ENCODE data around the gene ACYP1. TPM values are rescaled to one million over a fixed set of nuclear protein-coding genes. Genes with fewer than 3 reads are reported as not detected.
A peak's percentile ranks its signal among the peaks of the same experiment; 100 is the strongest.

ACYP1 gene
- total and polyA plus RNA-seq, 9 of the 15 experiments (the other 6 are each of a cell fraction or from before 2014, with no cell fraction given): 19.9 to 113 (median 52.3) TPM

DNA sequence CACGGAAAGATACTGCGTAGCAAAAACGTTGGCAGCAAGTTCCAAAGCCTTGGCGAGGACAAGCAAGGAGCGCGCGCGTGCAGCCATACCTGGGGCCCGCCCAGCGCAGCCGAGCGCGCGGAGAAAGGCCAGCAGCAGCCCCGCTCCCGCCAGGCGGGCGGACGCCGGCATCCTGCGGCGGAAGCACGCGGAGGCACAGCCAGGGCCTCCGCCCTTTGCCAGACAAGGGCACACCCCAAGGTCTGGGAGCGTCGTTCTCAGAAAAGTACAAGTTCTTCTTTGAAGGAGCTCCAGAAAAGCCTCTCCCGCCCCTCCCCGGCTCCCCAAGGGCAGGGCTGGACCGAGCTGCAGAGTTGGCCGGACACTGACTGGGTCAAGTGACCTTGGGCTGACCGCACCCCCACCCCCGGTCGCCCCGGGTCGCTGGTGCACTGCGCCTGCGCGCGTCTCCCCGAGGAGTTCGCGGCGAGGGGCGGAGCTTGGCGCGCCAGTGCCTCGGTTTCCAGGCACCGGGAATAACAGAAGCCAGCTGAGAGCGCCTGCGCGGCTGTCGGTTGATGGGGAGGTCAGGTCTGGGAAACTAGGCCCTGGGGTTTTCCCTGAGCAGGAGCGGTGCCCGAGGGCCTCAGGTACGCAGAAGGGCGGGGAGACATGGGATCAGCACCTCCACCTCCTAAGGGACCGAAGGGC is 5.4 kb upstream of the ACYP1 start, which contains the start of gene ZC2HC1C (continued):
- TF ChIP-seq, protein P1, sequence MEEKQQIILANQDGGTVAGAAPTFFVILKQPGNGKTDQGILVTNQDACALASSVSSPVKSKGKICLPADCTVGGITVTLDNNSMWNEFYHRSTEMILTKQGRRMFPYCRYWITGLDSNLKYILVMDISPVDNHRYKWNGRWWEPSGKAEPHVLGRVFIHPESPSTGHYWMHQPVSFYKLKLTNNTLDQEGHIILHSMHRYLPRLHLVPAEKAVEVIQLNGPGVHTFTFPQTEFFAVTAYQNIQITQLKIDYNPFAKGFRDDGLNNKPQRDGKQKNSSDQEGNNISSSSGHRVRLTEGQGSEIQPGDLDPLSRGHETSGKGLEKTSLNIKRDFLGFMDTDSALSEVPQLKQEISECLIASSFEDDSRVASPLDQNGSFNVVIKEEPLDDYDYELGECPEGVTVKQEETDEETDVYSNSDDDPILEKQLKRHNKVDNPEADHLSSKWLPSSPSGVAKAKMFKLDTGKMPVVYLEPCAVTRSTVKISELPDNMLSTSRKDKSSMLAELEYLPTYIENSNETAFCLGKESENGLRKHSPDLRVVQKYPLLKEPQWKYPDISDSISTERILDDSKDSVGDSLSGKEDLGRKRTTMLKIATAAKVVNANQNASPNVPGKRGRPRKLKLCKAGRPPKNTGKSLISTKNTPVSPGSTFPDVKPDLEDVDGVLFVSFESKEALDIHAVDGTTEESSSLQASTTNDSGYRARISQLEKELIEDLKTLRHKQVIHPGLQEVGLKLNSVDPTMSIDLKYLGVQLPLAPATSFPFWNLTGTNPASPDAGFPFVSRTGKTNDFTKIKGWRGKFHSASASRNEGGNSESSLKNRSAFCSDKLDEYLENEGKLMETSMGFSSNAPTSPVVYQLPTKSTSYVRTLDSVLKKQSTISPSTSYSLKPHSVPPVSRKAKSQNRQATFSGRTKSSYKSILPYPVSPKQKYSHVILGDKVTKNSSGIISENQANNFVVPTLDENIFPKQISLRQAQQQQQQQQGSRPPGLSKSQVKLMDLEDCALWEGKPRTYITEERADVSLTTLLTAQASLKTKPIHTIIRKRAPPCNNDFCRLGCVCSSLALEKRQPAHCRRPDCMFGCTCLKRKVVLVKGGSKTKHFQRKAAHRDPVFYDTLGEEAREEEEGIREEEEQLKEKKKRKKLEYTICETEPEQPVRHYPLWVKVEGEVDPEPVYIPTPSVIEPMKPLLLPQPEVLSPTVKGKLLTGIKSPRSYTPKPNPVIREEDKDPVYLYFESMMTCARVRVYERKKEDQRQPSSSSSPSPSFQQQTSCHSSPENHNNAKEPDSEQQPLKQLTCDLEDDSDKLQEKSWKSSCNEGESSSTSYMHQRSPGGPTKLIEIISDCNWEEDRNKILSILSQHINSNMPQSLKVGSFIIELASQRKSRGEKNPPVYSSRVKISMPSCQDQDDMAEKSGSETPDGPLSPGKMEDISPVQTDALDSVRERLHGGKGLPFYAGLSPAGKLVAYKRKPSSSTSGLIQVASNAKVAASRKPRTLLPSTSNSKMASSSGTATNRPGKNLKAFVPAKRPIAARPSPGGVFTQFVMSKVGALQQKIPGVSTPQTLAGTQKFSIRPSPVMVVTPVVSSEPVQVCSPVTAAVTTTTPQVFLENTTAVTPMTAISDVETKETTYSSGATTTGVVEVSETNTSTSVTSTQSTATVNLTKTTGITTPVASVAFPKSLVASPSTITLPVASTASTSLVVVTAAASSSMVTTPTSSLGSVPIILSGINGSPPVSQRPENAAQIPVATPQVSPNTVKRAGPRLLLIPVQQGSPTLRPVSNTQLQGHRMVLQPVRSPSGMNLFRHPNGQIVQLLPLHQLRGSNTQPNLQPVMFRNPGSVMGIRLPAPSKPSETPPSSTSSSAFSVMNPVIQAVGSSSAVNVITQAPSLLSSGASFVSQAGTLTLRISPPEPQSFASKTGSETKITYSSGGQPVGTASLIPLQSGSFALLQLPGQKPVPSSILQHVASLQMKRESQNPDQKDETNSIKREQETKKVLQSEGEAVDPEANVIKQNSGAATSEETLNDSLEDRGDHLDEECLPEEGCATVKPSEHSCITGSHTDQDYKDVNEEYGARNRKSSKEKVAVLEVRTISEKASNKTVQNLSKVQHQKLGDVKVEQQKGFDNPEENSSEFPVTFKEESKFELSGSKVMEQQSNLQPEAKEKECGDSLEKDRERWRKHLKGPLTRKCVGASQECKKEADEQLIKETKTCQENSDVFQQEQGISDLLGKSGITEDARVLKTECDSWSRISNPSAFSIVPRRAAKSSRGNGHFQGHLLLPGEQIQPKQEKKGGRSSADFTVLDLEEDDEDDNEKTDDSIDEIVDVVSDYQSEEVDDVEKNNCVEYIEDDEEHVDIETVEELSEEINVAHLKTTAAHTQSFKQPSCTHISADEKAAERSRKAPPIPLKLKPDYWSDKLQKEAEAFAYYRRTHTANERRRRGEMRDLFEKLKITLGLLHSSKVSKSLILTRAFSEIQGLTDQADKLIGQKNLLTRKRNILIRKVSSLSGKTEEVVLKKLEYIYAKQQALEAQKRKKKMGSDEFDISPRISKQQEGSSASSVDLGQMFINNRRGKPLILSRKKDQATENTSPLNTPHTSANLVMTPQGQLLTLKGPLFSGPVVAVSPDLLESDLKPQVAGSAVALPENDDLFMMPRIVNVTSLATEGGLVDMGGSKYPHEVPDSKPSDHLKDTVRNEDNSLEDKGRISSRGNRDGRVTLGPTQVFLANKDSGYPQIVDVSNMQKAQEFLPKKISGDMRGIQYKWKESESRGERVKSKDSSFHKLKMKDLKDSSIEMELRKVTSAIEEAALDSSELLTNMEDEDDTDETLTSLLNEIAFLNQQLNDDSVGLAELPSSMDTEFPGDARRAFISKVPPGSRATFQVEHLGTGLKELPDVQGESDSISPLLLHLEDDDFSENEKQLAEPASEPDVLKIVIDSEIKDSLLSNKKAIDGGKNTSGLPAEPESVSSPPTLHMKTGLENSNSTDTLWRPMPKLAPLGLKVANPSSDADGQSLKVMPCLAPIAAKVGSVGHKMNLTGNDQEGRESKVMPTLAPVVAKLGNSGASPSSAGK (IDR thresholded peaks at IDR 0.05): peak; percentile 89
- no peak for TF ChIP-seq ZNF140 (CRISPR knock-in tag; IDR thresholded peaks at IDR 0.05)
- TF ChIP-seq ZNF239 (CRISPR knock-in tag; IDR thresholded peaks at IDR 0.05): no peak
- TF ChIP-seq, protein P2, sequence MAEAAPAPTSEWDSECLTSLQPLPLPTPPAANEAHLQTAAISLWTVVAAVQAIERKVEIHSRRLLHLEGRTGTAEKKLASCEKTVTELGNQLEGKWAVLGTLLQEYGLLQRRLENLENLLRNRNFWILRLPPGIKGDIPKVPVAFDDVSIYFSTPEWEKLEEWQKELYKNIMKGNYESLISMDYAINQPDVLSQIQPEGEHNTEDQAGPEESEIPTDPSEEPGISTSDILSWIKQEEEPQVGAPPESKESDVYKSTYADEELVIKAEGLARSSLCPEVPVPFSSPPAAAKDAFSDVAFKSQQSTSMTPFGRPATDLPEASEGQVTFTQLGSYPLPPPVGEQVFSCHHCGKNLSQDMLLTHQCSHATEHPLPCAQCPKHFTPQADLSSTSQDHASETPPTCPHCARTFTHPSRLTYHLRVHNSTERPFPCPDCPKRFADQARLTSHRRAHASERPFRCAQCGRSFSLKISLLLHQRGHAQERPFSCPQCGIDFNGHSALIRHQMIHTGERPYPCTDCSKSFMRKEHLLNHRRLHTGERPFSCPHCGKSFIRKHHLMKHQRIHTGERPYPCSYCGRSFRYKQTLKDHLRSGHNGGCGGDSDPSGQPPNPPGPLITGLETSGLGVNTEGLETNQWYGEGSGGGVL (CRISPR knock-in tag; IDR thresholded peaks at IDR 0.05): no peak
- no peak for TF ChIP-seq YBX1 (IDR thresholded peaks at IDR 0.05)
- no peak for TF ChIP-seq POLR2AphosphoS2 (IDR thresholded peaks at IDR 0.05; ENCODE audit: low read length)
- TF ChIP-seq NR4A1 (CRISPR knock-in tag; IDR thresholded peaks at IDR 0.05): no peak
- no peak for TF ChIP-seq NR4A1 (tag; IDR thresholded peaks at IDR 0.05)
- no peak for TF ChIP-seq ZFPM2 (CRISPR knock-in tag; IDR thresholded peaks at IDR 0.05)
- no peak for TF ChIP-seq CBX2 (IDR thresholded peaks at IDR 0.05; ENCODE audit: insufficient read depth, low read length, poor library complexity, severe bottlenecking)
- no peak for TF ChIP-seq KDM4B (IDR thresholded peaks at IDR 0.05; ENCODE audit: borderline replicate concordance in 2 of 2, low read depth in 1 of 2)
- TF ChIP-seq KLF6 (CRISPR knock-in tag; IDR thresholded peaks at IDR 0.05; ENCODE audit: borderline replicate concordance): peak; percentile 45; the same call in 1 of the 2 replicates
- TF ChIP-seq, protein P3, sequence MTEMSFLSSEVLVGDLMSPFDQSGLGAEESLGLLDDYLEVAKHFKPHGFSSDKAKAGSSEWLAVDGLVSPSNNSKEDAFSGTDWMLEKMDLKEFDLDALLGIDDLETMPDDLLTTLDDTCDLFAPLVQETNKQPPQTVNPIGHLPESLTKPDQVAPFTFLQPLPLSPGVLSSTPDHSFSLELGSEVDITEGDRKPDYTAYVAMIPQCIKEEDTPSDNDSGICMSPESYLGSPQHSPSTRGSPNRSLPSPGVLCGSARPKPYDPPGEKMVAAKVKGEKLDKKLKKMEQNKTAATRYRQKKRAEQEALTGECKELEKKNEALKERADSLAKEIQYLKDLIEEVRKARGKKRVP (CRISPR knock-in tag; IDR thresholded peaks at IDR 0.05): no peak
- TF ChIP-seq MEF2D (tag; conservative IDR thresholded peaks at IDR 0.05; ENCODE audit: low read depth): no peak
